Renal cortex interstitium (tissue), 11 donors: Measurements from ENCODE around the gene TNFSF18. TPM values are rescaled to one million over a fixed set of nuclear protein-coding genes. Genes with fewer than 3 reads are reported as not detected.

Source experiments
- DNase-seq, 11 donors: peaks; one replicate each; pipeline ENCODE4 v3.0.0-alpha.2; 2013; ENCODE audit warnings: low read depth in 9 of 11, low spot score in 4 of 11; ENCODE audit errors: extremely low read depth in 1 of 11
- polyA plus RNA-seq, 3 donors: library from polyadenylated mRNA; unstranded; fragments of 120-200 nt; gene quantifications; one replicate each; pipeline ENCODE4 v1.2.1, GENCODE V29; 2013; ENCODE audit not compliant: insufficient read length in 3 of 3

Gene TNFSF18
- polyA plus RNA-seq, 3 donors = 0.13 to 0.37 (median 0.15) TPM

DNA sequence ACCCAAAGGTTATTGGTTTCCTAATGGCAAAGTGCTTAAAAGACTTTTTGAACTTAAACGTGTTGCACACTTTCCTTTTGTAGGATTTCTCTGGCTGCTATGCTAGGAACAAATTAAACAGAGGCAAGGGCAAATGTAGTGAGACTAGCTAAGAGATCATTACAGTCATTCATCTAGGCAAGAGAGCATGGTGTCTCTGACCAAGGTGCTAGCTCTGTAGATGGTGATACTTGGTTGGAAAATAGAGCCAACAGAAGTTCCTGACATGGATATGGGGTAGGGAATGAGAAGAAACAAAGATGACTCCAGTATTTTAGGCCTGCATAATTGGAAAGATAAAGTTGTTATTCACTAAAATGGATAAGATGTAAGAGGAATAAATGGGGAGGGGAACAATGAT, 6.1 kb downstream of the TNFSF18 start:
- DNase-seq = no peak

DNA sequence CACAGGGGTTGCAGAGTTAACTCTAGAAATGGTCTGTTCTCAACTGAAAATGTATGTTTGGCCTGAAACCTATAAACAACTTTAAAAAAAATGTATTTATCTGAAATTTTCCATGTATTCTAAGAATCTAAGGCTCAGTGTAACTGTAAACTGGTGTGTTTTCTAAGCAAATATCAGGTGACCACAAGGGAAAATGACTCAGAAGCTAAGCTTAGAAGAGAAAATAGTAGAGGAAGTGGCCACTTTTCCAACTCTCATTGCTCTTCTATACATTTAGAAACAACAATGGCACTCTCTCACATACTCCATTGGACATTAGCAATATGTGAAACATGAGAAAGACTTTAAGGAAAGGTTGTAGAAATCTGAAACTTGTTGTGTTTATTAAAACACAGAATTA, 7.5 kb downstream of the TNFSF18 start:
- no peak for DNase-seq

GRCh38 chr1:173042806-173043205, 7.9 kb downstream of the TNFSF18 start:
- no peak for DNase-seq

GRCh38 chr1:173039626-173040025, 11.1 kb downstream of the TNFSF18 start:
- no peak for DNase-seq

DNA sequence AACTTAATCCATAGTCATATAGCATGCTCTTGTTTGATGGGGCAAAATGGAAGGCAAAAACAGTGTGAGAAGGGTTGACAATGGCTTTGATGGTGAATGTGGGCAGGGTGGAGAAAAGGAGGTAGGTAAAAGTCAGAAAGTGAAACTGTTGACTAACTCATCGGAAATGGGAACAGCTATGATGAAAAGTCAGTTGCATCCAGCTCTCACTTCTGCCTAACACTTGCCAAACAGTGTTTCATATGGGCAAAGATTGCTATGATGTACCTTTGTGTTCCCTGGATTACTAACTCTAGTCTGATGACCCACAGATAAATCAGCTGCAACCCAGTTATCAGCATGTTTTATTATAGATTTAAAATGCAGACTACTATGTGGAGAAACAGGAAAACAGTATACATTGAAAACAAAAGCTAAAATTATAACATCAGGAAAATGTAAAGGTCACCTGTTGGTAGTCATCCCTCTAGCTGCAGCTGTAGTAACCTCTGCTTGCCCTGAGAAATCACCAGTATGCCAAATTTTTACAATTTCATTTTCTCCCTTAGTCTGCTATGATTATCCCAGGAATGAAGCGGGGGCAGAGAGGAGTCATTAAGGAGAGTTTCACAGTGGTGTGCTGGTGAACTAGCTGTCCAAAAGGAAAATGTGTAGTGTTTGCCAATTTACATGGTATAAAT, 11.7 kb downstream of the TNFSF18 start:
- DNase-seq = no peak

DNA sequence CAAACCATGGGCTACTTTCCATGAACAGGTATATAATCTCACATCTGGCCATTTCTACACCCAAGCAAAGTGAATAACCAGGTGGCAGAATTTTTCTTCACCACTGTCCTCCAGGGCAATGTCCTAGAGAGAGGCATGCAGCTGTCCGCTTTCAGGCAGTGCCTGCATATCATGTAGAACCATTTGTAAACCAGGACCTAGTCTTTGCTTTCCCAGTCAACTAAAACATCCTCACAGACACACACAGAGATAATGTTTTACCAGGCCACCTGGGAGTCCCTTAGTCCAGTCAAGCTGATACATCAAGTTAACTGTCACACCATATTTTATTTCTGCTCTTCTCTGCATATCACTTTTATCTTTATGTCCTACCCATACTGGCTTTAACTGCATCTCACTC, 26.2 kb downstream of the TNFSF18 start:
- DNase-seq = peak in 2 of 11 donors; percentile 1 to 12

DNA sequence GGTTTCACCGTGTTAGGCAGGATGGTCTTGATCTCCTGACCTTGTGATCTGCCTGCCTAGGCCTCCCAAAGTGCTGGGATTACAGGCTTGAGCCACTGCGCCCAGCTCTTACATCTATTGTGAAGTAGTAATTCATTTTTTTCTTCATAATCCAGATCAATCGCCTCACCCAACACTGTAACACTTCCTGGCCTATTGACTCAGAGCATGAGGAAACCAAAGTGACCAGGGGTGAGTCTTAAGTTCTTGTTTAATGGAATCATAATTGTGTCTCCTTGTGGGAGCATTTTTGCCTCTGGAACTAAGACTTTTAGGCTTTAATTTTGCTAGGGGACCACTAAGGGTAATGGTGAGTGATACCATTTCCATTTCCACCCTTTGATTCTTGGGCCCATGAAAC, 27.4 kb downstream of the TNFSF18 start:
- no peak for DNase-seq

DNA sequence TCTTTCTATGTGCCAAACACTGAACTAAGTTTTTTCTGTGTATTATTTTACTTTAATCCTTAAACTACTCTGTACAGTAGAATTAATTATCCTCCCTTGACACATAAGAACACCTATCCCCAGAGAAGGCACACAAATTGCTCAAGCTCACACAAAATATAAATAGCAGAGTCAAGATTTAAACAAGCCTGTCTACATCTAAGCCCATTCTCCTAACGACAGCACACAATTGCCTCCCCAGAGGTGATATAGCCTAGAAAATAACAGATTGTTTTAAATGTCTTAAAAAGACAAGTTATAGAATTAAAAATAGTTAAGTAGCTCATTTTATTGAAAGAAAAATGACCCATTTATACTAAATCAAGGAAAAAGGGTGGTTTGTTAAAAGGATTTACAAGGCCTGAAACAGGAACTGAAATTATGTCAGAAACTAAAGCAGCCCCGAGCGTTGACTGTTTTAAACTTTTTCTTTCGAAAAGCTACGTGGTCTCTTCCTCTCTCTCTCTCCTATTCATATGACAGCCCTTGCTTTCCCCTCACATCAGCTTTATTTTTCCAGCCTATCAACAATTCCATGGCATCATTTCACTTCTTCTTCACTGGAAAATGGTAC, 30.5 kb downstream of the TNFSF18 start:
- DNase-seq = no peak

DNA sequence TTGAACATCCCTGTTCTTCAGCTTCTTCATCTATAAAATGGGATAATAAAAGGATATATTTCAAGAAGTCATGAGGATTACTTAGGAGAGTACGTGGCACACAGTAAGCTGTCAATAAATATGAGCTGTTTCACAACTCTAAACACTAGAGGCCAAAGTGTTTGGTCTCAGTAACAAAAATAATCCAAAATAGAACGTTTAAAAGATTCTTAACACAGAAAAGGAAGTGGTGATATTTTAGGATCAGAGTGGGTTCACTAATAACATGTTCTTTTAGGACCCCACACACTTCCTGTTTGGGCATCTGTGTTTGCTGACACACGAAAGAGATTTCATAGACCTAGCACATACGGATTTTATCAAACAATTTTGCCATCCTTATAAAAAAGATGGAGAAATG, 32.9 kb downstream of the TNFSF18 start:
- no peak for DNase-seq

GRCh38 chr1:173016419-173016818, 34.3 kb downstream of the TNFSF18 start:
- peak in 1 of 11 donors; percentile 1 for DNase-seq

GRCh38 chr1:173015629-173016028, 35.1 kb downstream of the TNFSF18 start:
- no peak for DNase-seq

GRCh38 chr1:173014160-173014559, 36.6 kb downstream of the TNFSF18 start:
- no peak for DNase-seq

- DNase-seq = no peak
These were observed 38.6 kb downstream of the TNFSF18 start for GRCh38 chr1:173012126-173012525.

- DNase-seq = no peak
These were observed 41.1 kb downstream of the TNFSF18 start for GRCh38 chr1:173009597-173009996.

DNA sequence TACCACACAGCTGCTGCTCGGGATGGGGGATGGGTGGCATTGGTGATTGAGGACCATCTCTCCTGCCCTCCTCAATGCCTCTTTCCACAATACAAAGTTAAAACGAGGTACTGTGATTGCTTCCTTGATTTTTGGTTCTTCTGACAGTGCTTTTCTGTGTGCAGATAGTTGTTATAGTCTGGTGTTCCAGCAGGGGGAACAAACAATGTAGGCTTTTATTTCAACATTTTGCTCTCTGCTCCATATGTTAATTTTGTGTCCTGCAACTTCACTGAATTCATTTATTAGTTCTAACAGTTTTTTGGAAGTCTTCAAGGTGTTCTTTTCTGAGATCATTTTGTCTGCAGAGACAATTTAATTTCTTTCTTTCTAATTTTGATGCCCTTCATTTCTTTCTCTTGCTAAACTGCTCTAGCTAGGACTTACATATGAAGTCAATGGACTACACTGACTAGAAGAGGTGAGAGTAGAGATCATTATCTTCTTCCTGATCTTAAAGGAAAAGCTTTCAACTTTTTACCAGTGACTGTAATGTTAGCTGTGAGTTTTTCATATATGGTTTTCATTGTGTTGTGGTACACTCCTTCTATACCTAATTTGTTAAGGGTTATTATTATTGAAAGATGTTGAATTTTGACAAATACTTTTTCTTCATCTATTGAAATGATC, 45.4 kb downstream of the TNFSF18 start:
- no peak for DNase-seq

GRCh38 chr1:173002891-173003838, 47.6 kb downstream of the TNFSF18 start:
- DNase-seq = no peak

GRCh38 chr1:172999349-172999748, 51.4 kb downstream of the TNFSF18 start:
- DNase-seq = no peak

DNA sequence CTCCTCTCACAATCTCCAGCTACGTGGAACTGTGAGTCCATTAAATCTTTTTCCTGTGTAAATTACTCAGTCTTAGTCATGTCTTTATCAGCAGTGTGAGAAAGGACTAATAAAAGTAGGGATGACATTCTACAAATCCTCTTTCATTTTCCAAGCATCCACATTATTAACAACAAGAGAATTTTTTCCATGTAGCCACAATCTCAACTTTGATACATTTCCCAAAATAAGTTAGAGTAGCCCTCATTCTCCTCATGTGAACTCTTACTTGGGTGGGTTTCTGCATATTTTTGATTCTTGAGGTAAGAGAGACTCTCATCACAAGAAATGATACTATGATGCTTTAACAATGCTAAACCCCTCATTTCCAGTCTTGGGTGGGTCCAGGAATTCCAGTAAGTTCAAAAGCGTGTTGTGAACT, 52.8 kb downstream of the TNFSF18 start:
- DNase-seq = no peak

- no peak for DNase-seq
These were observed 57.1 kb downstream of the TNFSF18 start for GRCh38 chr1:172993640-172994039.
